CD14-positive monocyte (primary cell): ENCODE data around the gene HNMT. TPM values are rescaled to one million over a fixed set of nuclear protein-coding genes. Genes with fewer than 3 reads are reported as not detected.

ENCODE experiments used
- DNase-seq, 3 donors: peaks; one replicate each; pipeline ENCODE4 v3.0.0-alpha.2; 2011 to 2022
- H2AFZ ChIP-seq: 2 replicates; pipeline ENCODE4 v1.6.0; 2012; ENCODE audit warnings: mild to moderate bottlenecking, low read depth, low read length, inconsistent platforms; ENCODE audit not compliant: insufficient read depth, poor library complexity, severe bottlenecking
- H3K27ac ChIP-seq, 2 donors: 1 replicate in 1 of 2; 2 replicates in 1 of 2; pipeline ENCODE4 v1.5.1; 2012 to 2013; ENCODE audit warnings: low read length in 2 of 2, control low read depth in 1 of 2, inconsistent platforms in 1 of 2, low read depth in 1 of 2, mild to moderate bottlenecking in 1 of 2
- H3K27me3 ChIP-seq, 2 donors: one replicate each; pipeline versions ENCODE4 v1.6.0 to v1.6.1; 2011 to 2013; ENCODE audit warnings: low read length in 2 of 2; ENCODE audit not compliant: control insufficient read depth in 2 of 2, insufficient read depth in 2 of 2
- H3K36me3 ChIP-seq, 2 donors: replicated peaks in 1 of 2; 1 replicate in 1 of 2; 2 replicates in 1 of 2; pipeline versions ENCODE4 v1.5.1 to v1.6.1; 2012 to 2013; ENCODE audit warnings: low read length in 2 of 2, control low read depth in 1 of 2, inconsistent platforms in 1 of 2, mild to moderate bottlenecking in 1 of 2; ENCODE audit not compliant: insufficient read depth in 2 of 2, control insufficient read depth in 1 of 2
- H3K4me1 ChIP-seq, 2 donors: 1 replicate in 1 of 2; 2 replicates in 1 of 2; pipeline versions ENCODE4 v1.5.1 to v1.6.1; 2012 to 2013; ENCODE audit warnings: low read length in 2 of 2, control low read depth in 1 of 2, inconsistent platforms in 1 of 2, mild to moderate bottlenecking in 1 of 2, moderate library complexity in 1 of 2; ENCODE audit not compliant: insufficient read depth in 2 of 2, control insufficient read depth in 1 of 2
- H3K4me2 ChIP-seq: replicated peaks from 2 replicates; pipeline ENCODE3; 2012; ENCODE audit warnings: low read length, moderate library complexity, mild to moderate bottlenecking; ENCODE audit not compliant: poor library complexity, severe bottlenecking; ENCODE audit errors: extremely low read depth
- H3K4me3 ChIP-seq, 3 experiments: fragments of 200-600 bp in 1 of 3; sonication (generic) in 1 of 3; replicated peaks in 1 of 3; 1 replicate in 2 of 3; 2 replicates in 1 of 3; pipeline ENCODE4 v1.5.1; 2011 to 2013; ENCODE audit warnings: low read length in 3 of 3, mild to moderate bottlenecking in 3 of 3, control low read depth in 2 of 3, low read depth in 2 of 3, inconsistent platforms in 1 of 3, moderate library complexity in 1 of 3
- H3K79me2 ChIP-seq: 2 replicates; pipeline ENCODE4 v1.6.0; 2012; ENCODE audit warnings: mild to moderate bottlenecking, control low read depth, inconsistent platforms, low read length, moderate library complexity; ENCODE audit not compliant: insufficient read depth
- H3K9ac ChIP-seq: 2 replicates; pipeline ENCODE4 v1.6.0; 2017; ENCODE audit warnings: low read length, mild to moderate bottlenecking; ENCODE audit not compliant: insufficient read depth, poor library complexity, severe bottlenecking
- H3K9me3 ChIP-seq, 2 donors: replicated peaks in 1 of 2; 1 replicate in 1 of 2; 2 replicates in 1 of 2; pipeline versions ENCODE4 v1.5.1 to v1.6.1; 2012 to 2013; ENCODE audit warnings: low read length in 2 of 2, control low read depth in 1 of 2; ENCODE audit not compliant: control insufficient read depth in 1 of 2, insufficient read depth in 1 of 2
- H4K20me1 ChIP-seq: 2 replicates; pipeline ENCODE4 v1.6.0; 2012; ENCODE audit warnings: mild to moderate bottlenecking, low read length, control low read depth, moderate library complexity; ENCODE audit not compliant: insufficient read depth
- H3K27ac Mint-ChIP-seq, 7 donors: one replicate each; pipeline ENCODE4 v1.8.0; 2020; ENCODE audit warnings: mild to moderate bottlenecking in 7 of 7, mixed read lengths in 7 of 7, moderate library complexity in 6 of 7, inconsistent platforms in 2 of 7
- H3K27me3 Mint-ChIP-seq, 3 donors: one replicate each; pipeline ENCODE4 v1.8.0; 2021 to 2022; ENCODE audit warnings: low read depth in 3 of 3, mild to moderate bottlenecking in 3 of 3, mixed read lengths in 3 of 3, moderate library complexity in 3 of 3, inconsistent platforms in 1 of 3
- H3K36me3 Mint-ChIP-seq, 2 donors: one replicate each; pipeline ENCODE4 v1.8.0; 2020; ENCODE audit warnings: mixed read lengths in 2 of 2, inconsistent platforms in 1 of 2, mild to moderate bottlenecking in 1 of 2
- H3K4me1 Mint-ChIP-seq: one replicate; pipeline ENCODE4 v1.8.0; 2020; ENCODE audit warnings: mild to moderate bottlenecking, mixed read lengths
- H3K4me3 Mint-ChIP-seq, 2 donors: one replicate each; pipeline ENCODE4 v1.8.0; 2020; ENCODE audit warnings: mild to moderate bottlenecking in 2 of 2, mixed read lengths in 2 of 2, moderate library complexity in 1 of 2
- H3K9me3 Mint-ChIP-seq, 7 donors: one replicate each; pipeline ENCODE4 v1.8.0; 2020 to 2022; ENCODE audit warnings: mixed read lengths in 7 of 7, mild to moderate bottlenecking in 6 of 7, moderate library complexity in 6 of 7, inconsistent platforms in 2 of 7
- CTCF ChIP-seq: fragments of 200-600 bp; IDR thresholded peaks from one replicate; pipeline ENCODE4 v1.8.0; 2022; ENCODE audit warnings: antibody characterized with exemption, mild to moderate bottlenecking
- WGBS: methylation state at CpG from one replicate; pipeline ENCODE4 v1.1.5; 2013; ENCODE audit warnings: missing lambda C conversion rate; ENCODE audit not compliant: insufficient coverage; 5-methylcytosine and 5-hydroxymethylcytosine counted together
- intact Hi-C, 2 donors: fragments of 100-400 bp; cut with micrococcal nuclease; formaldehyde crosslinking; loops; one replicate each; pipeline versions ENCODE4 v1.15.0 to v1.15.1; 2023
- polyA plus RNA-seq, 3 donors: library from polyadenylated mRNA; depleted of rRNA in 1 of 3; unstranded in 2 of 3; stranded (reverse) in 1 of 3; fragments of 300-500 nt in 2 of 3; fragments of >200 nt in 1 of 3; fragmentation: Illumina TruSeq in 2 of 3; gene quantifications; 1 replicate in 2 of 3; 2 replicates in 1 of 3; pipeline ENCODE4 v1.2.3, GENCODE V29; 2012 to 2021

The HNMT gene
- polyA plus RNA-seq, 3 donors = 83.0 to 118 (median 109) TPM

- no peak overlapping the region for H3K4me2 ChIP-seq
- intact Hi-C loops = no loop called here
- Mint-ChIP-seq H3K4me1 (no peaks in the 10 kb centered on the region), H3K9me3 (peaks cover 0 to 2% (median 0%) of the 10 kb centered on the region in 7 donors), H3K36me3 (peaks cover 12 to 26% of the 10 kb centered on the region in 2 donors), H3K4me3 (no peak overlapping the region), H3K27me3 (no peaks in the 10 kb centered on the region), H3K27ac (no peak overlapping the region)
- DNase-seq = no peak
- no peaks in the 10 kb centered on the region for H4K20me1 ChIP-seq
- H3K79me2 ChIP-seq = no peaks in the 10 kb centered on the region
- H3K27me3 ChIP-seq = no peaks in the 10 kb centered on the region
- peaks cover 23 to 45% of the 10 kb centered on the region in 2 donors for H3K36me3 ChIP-seq
- no peak overlapping the region for H2AFZ ChIP-seq
- H3K9ac ChIP-seq = no peak overlapping the region
- no peaks in the 10 kb centered on the region for H3K4me1 ChIP-seq
- WGBS = no CpG with 5 or more reads among the region's 3 CpGs
- H3K9me3 ChIP-seq = no peaks in the 10 kb centered on the region
- no peak for TF ChIP-seq CTCF
- H3K27ac ChIP-seq = no peak overlapping the region
- no peak overlapping the region for H3K4me3 ChIP-seq
Measured at GRCh38 chr2:138016351-138017087, 52.2 kb downstream of the HNMT start.

- Mint-ChIP-seq H3K27ac (no peak overlapping the region), H3K27me3 (no peaks in the 10 kb centered on the region), H3K36me3 (peaks cover 12 to 26% of the 10 kb centered on the region in 2 donors), H3K9me3 (peaks cover 0 to 2% (median 0%) of the 10 kb centered on the region in 7 donors), H3K4me1 (no peaks in the 10 kb centered on the region), H3K4me3 (no peak overlapping the region)
- H4K20me1 ChIP-seq = no peaks in the 10 kb centered on the region
- H2AFZ ChIP-seq = no peak overlapping the region
- DNase-seq = no peak
- H3K4me2 ChIP-seq = no peak overlapping the region
- no peak overlapping the region for H3K4me3 ChIP-seq
- no peak overlapping the region for H3K27ac ChIP-seq
- H3K4me1 ChIP-seq = no peaks in the 10 kb centered on the region
- no peaks in the 10 kb centered on the region for H3K27me3 ChIP-seq
- H3K79me2 ChIP-seq = no peaks in the 10 kb centered on the region
- peaks cover 17 to 32% of the 10 kb centered on the region in 2 donors for H3K36me3 ChIP-seq
- TF ChIP-seq CTCF = no peak
- WGBS = 100% methylated on average over 1 of the region's 1 CpG
- intact Hi-C loops = no loop called here
- H3K9me3 ChIP-seq = no peaks in the 10 kb centered on the region
- no peak overlapping the region for H3K9ac ChIP-seq
Measured at GRCh38 chr2:138017824-138018223, 53.6 kb downstream of the HNMT start.
